Karpas-422 (cell line): ENCODE data around the gene ZNF397. TPM values are rescaled to one million over a fixed set of nuclear protein-coding genes. Genes with fewer than 3 reads are reported as not detected.

Experiments used
- DNase-seq: peaks from one replicate; pipeline ENCODE4 v3.0.0-alpha.2; 2015
- H2AFZ ChIP-seq: fragments of 200-600 bp; sonication (generic); 2 replicates; pipeline ENCODE4 v1.6.1; 2014; ENCODE audit warnings: antibody characterized with exemption, low read length, mixed read lengths
- H3K27ac ChIP-seq: fragments of 200-600 bp; sonication (generic); 2 replicates; pipeline ENCODE4 v1.5.1; 2014; ENCODE audit warnings: mild to moderate bottlenecking, low read length, moderate library complexity
- H3K27me3 ChIP-seq: fragments of 200-600 bp; sonication (generic); 2 replicates; pipeline ENCODE4 v1.6.1; 2014; ENCODE audit warnings: low read length, mixed read lengths
- H3K36me3 ChIP-seq: fragments of 200-600 bp; sonication (generic); 2 replicates; pipeline ENCODE4 v1.6.1; 2014; ENCODE audit warnings: low read length, mixed read lengths; ENCODE audit not compliant: insufficient read depth
- H3K4me1 ChIP-seq: fragments of 200-600 bp; sonication (generic); 2 replicates; pipeline ENCODE4 v1.6.1; 2014; ENCODE audit warnings: mild to moderate bottlenecking, low read length, mixed read lengths
- H3K4me2 ChIP-seq: fragments of 200-600 bp; sonication (generic); 2 replicates; pipeline ENCODE4 v1.6.1; 2014; ENCODE audit warnings: low read length, low read depth, mild to moderate bottlenecking; ENCODE audit not compliant: poor library complexity, severe bottlenecking
- H3K4me3 ChIP-seq: fragments of 200-600 bp; sonication (generic); 2 replicates; pipeline ENCODE4 v1.5.1; 2014; ENCODE audit warnings: mild to moderate bottlenecking, antibody characterized with exemption, low read length, mixed read lengths
- H3K79me2 ChIP-seq: fragments of 200-600 bp; sonication (generic); 2 replicates; pipeline ENCODE4 v1.6.1; 2014; ENCODE audit warnings: mild to moderate bottlenecking, low read length, mixed read lengths
- H3K9ac ChIP-seq: fragments of 200-600 bp; sonication (generic); 2 replicates; pipeline ENCODE4 v1.6.0; 2014; ENCODE audit warnings: low read length
- H3K9me2 ChIP-seq: fragments of 200-600 bp; sonication (generic), shearing (Covaris generic); replicated peaks from 2 replicates; pipeline ENCODE4 v1.6.0; 2014; ENCODE audit warnings: mild to moderate bottlenecking, low read length, moderate library complexity; ENCODE audit not compliant: insufficient read depth
- H3K9me3 ChIP-seq: fragments of 300-700, 200-600 bp; sonication (generic); 2 replicates; pipeline ENCODE4 v1.6.1; 2014; ENCODE audit warnings: low read length, mixed read lengths
- H4K20me1 ChIP-seq: fragments of 200-600 bp; sonication (generic); 2 replicates; pipeline ENCODE4 v1.6.1; 2014; ENCODE audit warnings: mild to moderate bottlenecking, antibody characterized with exemption, low read length, low read depth; ENCODE audit not compliant: insufficient read depth
- total RNA-seq: library from RNA; depleted of rRNA; stranded (reverse); fragments of >200 nt; shearing (Covaris generic); gene quantifications from 2 replicates; pipeline ENCODE4 v1.2.3, GENCODE V29; 2014; ENCODE audit warnings: low replicate concordance; rRNA removed

Gene ZNF397
- total RNA-seq: 31.7 and 36.4 TPM in 2 replicates

DNA sequence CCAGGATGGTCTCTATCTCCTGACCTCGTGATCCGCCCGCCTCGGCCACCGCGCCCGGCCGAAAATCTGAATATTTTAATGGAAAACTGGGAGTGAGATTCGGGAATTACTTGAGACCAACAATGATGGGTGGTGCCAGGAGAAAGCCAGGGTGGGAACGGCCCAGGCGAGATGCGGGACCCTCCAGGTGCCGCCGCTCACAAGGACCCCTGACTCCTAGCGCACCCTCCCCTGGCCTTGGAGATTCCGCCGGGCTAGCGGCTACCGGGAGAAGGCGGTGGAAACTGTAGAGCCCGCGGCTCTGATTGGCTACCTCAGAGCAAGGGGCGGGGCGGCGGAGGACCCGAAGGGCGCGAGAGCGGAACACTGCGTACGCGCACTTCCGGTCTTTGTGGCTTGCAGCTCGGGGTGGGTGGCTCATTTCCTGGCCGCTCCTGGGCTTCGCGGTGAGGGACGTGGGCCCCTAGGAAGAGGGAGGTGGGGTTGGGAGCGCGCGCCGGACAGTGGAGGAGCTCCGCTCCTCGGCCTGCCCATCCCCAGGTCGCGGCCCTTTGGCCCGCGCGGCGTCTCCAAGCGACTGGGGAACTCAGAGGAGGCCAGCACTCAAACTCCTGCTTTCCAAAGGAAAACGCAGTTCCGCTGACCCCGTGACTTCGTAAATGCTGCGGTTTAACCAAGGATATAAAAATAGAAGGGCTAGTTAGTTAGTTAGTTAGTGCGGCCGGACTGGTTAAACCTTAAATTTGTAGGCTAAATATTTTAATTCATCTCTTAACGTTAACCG is at the start of gene ZNF397:
ZNF397 (plus strand) TSS at position 371 of the 784 bp plus-strand sequence. CDS start 1,437 bp downstream, outside the sequence.
- peak within 1 kb of the TSS; percentile 85 for H3K4me2 ChIP-seq
- H3K4me1 ChIP-seq: peaks cover 12% of the 10 kb centered on the region
- H3K36me3 ChIP-seq: peaks cover 43% of the 10 kb centered on the region
- H2AFZ ChIP-seq: peak within 1 kb of the TSS; percentile 43; the same call in 1 of the 2 replicates
- H3K79me2 ChIP-seq: peaks cover 18% of the 10 kb centered on the region
- H3K9ac ChIP-seq: peak within 1 kb of the TSS; percentile 86
- no peaks in the 10 kb centered on the region for H3K27me3 ChIP-seq
- H3K27ac ChIP-seq: peak within 1 kb of the TSS; percentile 79
- no peaks in the 10 kb centered on the region for H3K9me2 ChIP-seq
- H3K4me3 ChIP-seq: peak within 1 kb of the TSS; percentile 74
- no peaks in the 10 kb centered on the region for H4K20me1 ChIP-seq
- peaks cover 39% of the 10 kb centered on the region for H3K9me3 ChIP-seq
- peak; percentile 99 for DNase-seq

DNA sequence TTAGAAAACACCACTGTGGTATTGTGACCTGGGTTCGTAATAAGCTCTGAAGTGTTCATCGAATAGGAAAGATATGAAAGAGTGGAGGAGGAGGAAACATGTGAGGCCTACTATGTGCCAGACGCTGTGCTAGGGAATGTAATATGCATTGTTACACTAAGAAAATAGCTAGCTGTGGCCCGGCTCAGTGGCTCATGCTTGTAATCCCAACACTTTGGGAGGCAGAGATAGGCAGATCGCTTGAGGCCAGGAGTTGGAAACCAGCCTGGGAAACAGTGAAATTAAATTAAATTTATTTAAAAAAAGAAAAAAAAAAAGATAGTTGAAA is 49.2 kb upstream of the ZNF397 start:
- Histone ChIP-seq H4K20me1 (no peaks in the 10 kb centered on the region), H3K9me3 (no peaks in the 10 kb centered on the region), H3K27me3 (no peaks in the 10 kb centered on the region), H3K27ac (no peak overlapping the region), H2AFZ (peak overlapping the region; percentile 66; the same call in 1 of the 2 replicates), H3K4me2 (no peak overlapping the region), H3K79me2 (no peaks in the 10 kb centered on the region), H3K4me1 (peaks cover 60% of the 10 kb centered on the region), H3K9me2 (no peaks in the 10 kb centered on the region), H3K4me3 (no peak overlapping the region), H3K36me3 (no peaks in the 10 kb centered on the region), H3K9ac (no peak overlapping the region)
- DNase-seq: no peak

DNA sequence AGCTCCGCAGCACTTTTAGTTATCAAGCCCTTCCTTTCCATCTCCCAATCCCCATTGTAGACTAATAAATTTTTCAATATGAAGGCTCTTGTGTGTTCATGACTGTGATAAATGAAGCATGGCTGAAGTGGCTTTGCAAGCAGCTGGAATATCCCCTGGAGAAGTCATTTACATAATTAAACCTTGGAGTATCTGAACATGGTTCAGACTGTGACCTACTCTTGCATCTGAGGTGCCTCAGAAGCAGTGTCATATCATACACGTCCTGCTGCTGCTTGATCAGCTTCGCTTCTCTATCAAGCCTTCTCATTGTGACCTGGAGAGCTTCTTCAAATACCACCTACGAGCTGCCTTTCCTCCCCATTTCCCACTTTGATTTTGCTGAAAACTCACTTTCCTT is 48.4 kb upstream of the ZNF397 start:
- Histone ChIP-seq H3K36me3 (no peaks in the 10 kb centered on the region), H4K20me1 (no peaks in the 10 kb centered on the region), H3K9me3 (no peaks in the 10 kb centered on the region), H3K4me3 (no peak overlapping the region), H3K27me3 (no peaks in the 10 kb centered on the region), H3K4me2 (peak overlapping the region; percentile 31), H3K9me2 (no peaks in the 10 kb centered on the region), H3K27ac (no peak overlapping the region), H3K4me1 (peaks cover 55% of the 10 kb centered on the region), H2AFZ (peak overlapping the region; percentile 44; the same call in 1 of the 2 replicates), H3K79me2 (no peaks in the 10 kb centered on the region), H3K9ac (no peak overlapping the region)
- no peak for DNase-seq

DNA sequence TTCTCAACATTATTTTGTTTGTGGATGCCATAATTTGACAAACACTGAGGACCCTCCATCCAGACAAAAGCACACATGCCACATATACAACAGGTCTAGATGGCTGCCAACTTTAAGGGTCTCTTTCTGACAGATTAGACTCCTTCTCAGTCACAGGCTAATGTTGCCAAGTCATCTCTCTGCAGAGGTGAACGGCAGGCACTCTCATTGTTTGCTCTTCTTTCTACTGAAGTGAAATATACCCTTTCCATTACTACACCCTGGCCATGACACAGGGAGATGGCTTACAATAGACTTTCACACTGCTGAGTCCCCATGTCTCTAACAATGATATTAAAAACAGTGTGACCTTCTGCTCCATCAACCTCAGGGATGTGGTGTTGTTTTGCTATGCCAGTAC is 47.5 kb upstream of the ZNF397 start:
- H3K4me2 ChIP-seq: no peak overlapping the region
- H3K4me1 ChIP-seq: peaks cover 46% of the 10 kb centered on the region
- no peaks in the 10 kb centered on the region for H4K20me1 ChIP-seq
- no peaks in the 10 kb centered on the region for H3K9me3 ChIP-seq
- no peak for DNase-seq
- no peak overlapping the region for H3K27ac ChIP-seq
- H3K27me3 ChIP-seq: no peaks in the 10 kb centered on the region
- peak overlapping the region; percentile 66 for H2AFZ ChIP-seq
- H3K36me3 ChIP-seq: no peaks in the 10 kb centered on the region
- H3K9ac ChIP-seq: no peak overlapping the region
- H3K9me2 ChIP-seq: no peaks in the 10 kb centered on the region
- H3K4me3 ChIP-seq: no peak overlapping the region
- H3K79me2 ChIP-seq: no peaks in the 10 kb centered on the region

DNA sequence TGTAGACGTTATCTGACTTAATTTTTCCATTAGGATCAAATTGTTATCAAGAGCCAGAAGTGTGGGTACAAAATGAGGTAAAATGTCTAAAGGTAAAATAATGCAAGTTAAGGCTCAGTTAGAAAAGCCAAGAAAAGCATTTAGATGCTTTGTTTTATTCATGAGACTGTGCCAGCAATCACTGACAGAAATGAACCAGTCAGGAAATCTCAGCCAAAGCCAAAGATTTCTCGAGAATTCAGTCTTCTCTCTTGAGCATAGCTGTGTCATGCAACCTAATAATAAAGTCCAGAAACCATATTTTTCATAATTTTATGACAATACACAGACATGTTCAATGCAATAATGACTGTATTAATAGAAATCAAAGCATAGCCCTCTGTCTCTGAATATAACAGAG is 43.5 kb upstream of the ZNF397 start:
- H3K9me3 ChIP-seq: no peaks in the 10 kb centered on the region
- DNase-seq: peak; percentile 17
- H2AFZ ChIP-seq: no peak overlapping the region; the same call in 1 of the 2 replicates
- no peaks in the 10 kb centered on the region for H4K20me1 ChIP-seq
- peaks cover 15% of the 10 kb centered on the region for H3K4me1 ChIP-seq
- H3K4me3 ChIP-seq: no peak overlapping the region
- no peaks in the 10 kb centered on the region for H3K36me3 ChIP-seq
- H3K9ac ChIP-seq: no peak overlapping the region
- H3K27me3 ChIP-seq: no peaks in the 10 kb centered on the region
- no peak overlapping the region for H3K4me2 ChIP-seq
- H3K27ac ChIP-seq: no peak overlapping the region
- H3K9me2 ChIP-seq: no peaks in the 10 kb centered on the region
- H3K79me2 ChIP-seq: no peaks in the 10 kb centered on the region

DNA sequence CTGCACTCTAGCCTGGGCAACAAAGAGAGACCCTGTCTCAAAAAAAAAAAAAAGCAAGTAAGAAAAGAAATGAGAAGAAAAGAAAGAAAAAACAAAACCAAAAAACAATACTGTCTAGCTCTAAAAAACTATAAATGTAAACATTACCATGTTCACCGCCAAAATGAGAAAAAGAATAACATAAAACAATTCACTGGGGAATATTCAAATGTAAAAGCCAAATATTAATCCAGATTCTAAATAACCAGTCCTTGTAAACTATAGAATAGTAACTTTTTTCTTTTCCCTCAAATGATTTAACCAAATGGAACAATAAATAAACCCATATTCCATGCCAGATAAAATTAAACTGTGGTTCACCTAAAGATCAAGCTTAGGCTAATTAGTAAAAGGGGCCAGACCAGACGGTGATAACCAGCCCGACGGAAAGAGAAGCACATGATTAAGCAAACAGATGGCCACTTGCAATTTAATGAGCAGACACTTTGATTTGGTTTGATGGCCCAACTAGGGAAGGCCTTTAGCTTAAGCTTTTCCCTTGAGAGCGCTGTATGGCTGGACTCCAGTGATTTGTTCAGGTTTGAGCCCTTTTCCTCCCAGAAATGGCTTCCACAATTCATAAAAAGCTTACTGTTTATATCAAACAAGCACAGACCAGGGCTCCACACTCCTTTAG is 39.4 kb upstream of the ZNF397 start:
- no peaks in the 10 kb centered on the region for H3K79me2 ChIP-seq
- no peak overlapping the region for H3K9ac ChIP-seq
- no peak overlapping the region for H3K4me3 ChIP-seq
- H2AFZ ChIP-seq: no peak overlapping the region
- H3K4me2 ChIP-seq: no peak overlapping the region
- no peaks in the 10 kb centered on the region for H4K20me1 ChIP-seq
- 0 out of 2 replicates have a peak, but pooled peaks cover 2% of the 10 kb centered on the region for H3K4me1 ChIP-seq
- no peaks in the 10 kb centered on the region for H3K9me2 ChIP-seq
- H3K36me3 ChIP-seq: no peaks in the 10 kb centered on the region
- no peak for DNase-seq
- no peaks in the 10 kb centered on the region for H3K9me3 ChIP-seq
- no peak overlapping the region for H3K27ac ChIP-seq
- no peaks in the 10 kb centered on the region for H3K27me3 ChIP-seq

DNA sequence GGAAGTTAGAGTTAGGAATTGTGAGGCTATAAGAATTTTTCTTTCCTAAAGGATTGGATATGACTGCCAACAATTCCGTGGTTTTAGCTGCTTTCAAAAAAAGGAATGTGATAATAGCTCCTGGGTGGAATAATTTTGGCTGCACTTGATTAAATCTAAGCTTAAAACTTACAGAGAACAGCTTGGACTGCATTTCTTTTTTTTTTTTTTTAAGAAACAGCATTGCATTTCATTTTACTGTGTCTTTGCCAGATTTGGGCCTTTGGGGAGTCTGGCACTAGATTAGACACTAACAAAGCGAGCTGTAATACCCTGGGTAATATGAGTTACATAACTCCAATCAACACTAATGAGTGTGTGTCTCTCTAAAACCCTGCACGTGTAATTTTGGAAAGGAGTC is 37.8 kb upstream of the ZNF397 start:
- H3K9ac ChIP-seq: no peak overlapping the region
- no peak overlapping the region for H3K27ac ChIP-seq
- no peak overlapping the region for H3K4me2 ChIP-seq
- no peaks in the 10 kb centered on the region for H4K20me1 ChIP-seq
- no peaks in the 10 kb centered on the region for H3K9me2 ChIP-seq
- H3K79me2 ChIP-seq: no peaks in the 10 kb centered on the region
- no peaks in the 10 kb centered on the region for H3K27me3 ChIP-seq
- H3K4me3 ChIP-seq: no peak overlapping the region
- DNase-seq: no peak
- no peak overlapping the region for H2AFZ ChIP-seq
- no peaks in the 10 kb centered on the region for H3K4me1 ChIP-seq
- H3K36me3 ChIP-seq: no peaks in the 10 kb centered on the region
- no peaks in the 10 kb centered on the region for H3K9me3 ChIP-seq

DNA sequence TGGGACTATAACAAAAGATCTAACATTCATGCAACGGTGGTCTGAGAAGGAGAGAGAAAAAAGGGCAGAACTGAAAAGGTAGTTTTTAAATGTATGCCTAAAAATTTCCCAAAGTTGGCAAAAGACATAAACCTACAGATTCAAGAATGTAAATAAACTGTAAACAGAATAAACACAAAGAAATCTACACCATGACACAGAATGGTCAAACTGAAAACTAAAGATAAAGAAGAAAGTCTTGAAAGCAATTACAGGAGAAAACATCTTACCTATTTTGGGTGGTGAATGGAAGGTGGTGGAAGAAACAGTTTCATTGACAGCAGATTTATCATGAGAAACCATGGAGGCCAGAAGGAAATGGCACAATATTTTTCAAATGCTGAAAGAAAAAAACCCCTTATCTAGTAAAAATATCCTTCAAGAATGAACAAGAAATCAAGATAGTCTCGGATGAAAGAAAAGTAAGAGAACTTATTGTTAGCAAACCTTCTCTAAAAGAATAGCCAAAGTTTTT is 35.6 kb upstream of the ZNF397 start:
- Histone ChIP-seq H3K27ac (no peak overlapping the region), H3K79me2 (no peaks in the 10 kb centered on the region), H4K20me1 (no peaks in the 10 kb centered on the region), H3K4me3 (no peak overlapping the region), H3K27me3 (no peaks in the 10 kb centered on the region), H3K9me3 (no peaks in the 10 kb centered on the region), H3K36me3 (no peaks in the 10 kb centered on the region), H3K4me2 (no peak overlapping the region), H3K9ac (no peak overlapping the region), H3K9me2 (no peaks in the 10 kb centered on the region), H3K4me1 (no peaks in the 10 kb centered on the region), H2AFZ (no peak overlapping the region)
- no peak for DNase-seq
